H54 (cell line): Measurements from ENCODE around the gene NMUR1.
"Not testable (repeated sequence)": the region's sequence is repeated elsewhere in the genome, so short reads cannot be mapped to it uniquely, and the experiment has no call there.

Experiments used
- DNase-seq: peaks from one replicate; pipeline ENCODE4 v3.0.0; 2011; ENCODE audit warnings: low spot score, mixed read lengths; ENCODE audit not compliant: insufficient read length
- FAIRE-seq: peaks from 3 replicates; lab custom pipeline; 2011; peaks lifted over from hg19 to GRCh38; lab: Jason Lieb, UNC
- POLR2A ChIP-seq: IDR thresholded peaks from 2 replicates; pipeline ENCODE4 v1.6.1; 2011; ENCODE audit warnings: low read depth, mild to moderate bottlenecking, low read length

NMUR1 gene, protein sequence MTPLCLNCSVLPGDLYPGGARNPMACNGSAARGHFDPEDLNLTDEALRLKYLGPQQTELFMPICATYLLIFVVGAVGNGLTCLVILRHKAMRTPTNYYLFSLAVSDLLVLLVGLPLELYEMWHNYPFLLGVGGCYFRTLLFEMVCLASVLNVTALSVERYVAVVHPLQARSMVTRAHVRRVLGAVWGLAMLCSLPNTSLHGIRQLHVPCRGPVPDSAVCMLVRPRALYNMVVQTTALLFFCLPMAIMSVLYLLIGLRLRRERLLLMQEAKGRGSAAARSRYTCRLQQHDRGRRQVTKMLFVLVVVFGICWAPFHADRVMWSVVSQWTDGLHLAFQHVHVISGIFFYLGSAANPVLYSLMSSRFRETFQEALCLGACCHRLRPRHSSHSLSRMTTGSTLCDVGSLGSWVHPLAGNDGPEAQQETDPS

DNA sequence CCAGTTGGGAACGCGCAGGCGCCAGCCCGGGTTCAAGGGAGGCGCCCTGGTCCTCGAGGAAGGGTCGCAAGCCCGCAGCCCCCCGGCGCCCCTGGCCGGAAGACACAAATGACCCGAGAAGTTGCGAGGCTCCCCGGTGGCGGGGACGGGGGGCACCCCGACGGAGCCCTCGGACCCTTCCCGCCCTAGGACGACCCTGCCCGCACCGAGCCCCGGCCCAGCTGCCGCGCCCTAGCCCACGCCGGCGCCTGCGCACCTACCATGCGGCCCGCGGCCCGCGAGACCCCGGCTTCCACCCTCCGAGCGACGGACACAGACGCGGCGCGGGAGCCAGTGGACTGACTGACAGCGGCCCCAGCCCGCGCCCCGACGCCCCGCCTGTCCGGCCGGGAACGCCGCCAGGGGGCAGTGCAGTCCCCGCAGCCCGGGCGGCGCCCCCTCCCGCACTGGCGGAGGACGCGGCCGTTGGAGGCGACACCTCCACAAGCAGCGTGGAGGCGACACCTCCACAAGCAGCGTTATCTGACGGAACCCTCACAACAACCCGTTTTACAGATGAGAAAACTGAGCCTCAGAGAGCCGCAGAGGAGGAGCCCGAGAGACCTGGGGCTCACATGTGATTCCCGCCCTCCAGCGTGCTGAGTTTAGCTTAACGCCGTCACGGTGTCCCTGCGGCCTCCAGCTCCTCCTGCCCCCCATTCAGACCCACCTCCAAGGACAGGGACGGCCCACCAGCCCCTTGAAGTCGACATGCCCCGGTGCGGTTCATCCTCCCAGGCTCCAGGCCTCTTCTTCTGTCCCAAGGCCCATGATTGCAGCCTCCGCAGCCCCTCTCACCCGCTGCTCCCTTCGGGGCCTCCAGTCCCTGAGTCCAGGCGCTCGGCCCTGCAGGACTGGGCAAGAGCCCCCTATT lies at the start of gene NMUR1:
Gene NMUR1 (minus strand): TSS at position 347 of the 913 bp plus-strand sequence. CDS start 84 bp downstream, at position 263.
- DNase-seq (no peak), FAIRE-seq (no peak)
- TF ChIP-seq POLR2A = no peak

- FAIRE-seq = no peak
Observed at GRCh38 chr2:231579560-231579959, 49.3 kb upstream of the NMUR1 start.

DNA sequence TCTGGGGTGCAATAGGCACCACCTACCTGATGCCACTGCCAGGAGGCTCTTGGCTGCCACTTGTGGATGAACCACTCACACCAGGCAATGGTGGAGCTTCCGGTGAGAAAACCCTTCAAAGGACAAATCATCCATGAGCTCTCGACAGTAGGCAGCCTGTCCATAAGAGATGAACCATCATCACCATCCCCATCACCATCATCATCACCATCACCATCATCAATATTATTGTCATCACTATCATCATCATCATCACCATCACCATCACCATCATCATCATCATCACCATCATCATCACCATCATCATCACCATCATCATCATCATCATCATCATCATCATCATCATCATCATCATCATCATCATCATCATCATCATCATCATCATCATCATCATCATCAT lies 48.4 kb upstream of the NMUR1 start:
- DNase-seq, FAIRE-seq: not testable (repeated sequence)

More at GRCh38 chr2:231579560-231579959, 49.3 kb upstream of the NMUR1 start:
- no peak for TF ChIP-seq POLR2A
- no peak for DNase-seq

DNA sequence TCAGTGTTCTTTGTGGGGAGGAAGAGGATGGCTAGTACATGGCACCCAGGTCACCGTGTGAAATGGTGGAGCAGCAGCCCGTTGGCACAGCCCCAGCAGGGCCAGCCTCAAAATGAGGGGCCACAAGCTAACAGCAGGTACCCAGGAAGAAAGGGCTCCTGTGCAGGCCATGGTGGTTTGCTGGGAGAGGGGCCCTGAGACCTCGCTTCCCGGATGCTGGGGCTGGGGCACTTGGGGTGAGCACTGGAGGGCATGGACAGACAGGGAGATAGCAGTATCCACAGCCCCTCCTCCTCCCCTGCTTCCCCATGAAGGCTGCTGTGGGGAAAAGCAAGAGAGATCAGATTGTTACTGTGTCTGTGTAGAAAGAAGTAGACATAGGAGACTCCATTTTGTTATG lies 46.2 kb upstream of the NMUR1 start:
- DNase-seq (no peak), FAIRE-seq (no peak)
- no peak for TF ChIP-seq POLR2A

GRCh38 chr2:231575612-231576256 lies 45.5 kb upstream of the NMUR1 start:
- FAIRE-seq (no peak), DNase-seq (no peak)
- no peak for TF ChIP-seq POLR2A

GRCh38 chr2:231573698-231574421 lies 43.6 kb upstream of the NMUR1 start:
- FAIRE-seq = no peak
- no peak for TF ChIP-seq POLR2A
- DNase-seq = no peak

DNA sequence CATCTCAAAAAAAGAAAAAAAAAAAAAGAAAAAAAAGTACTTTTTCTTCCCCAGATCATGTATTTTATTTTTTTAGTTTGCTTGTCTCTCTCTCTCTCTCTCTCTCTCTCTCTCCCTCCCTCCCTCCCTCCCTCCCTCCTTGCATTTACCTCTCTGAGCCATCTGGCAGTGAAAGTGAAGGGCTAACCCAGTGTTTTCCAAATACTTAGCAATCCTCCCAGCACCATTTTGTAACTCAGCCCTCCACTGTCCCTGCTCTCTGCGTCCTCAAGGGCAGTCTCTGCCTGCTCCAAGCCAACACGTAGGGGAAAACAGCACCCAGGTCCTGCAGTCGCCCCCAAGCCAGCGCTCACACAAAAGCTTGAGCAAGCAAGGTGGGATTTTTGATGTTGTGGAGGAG lies 42.9 kb upstream of the NMUR1 start:
- no peak for DNase-seq
- no peak for FAIRE-seq
- TF ChIP-seq POLR2A = no peak

GRCh38 chr2:231571661-231572191 lies 41.5 kb upstream of the NMUR1 start:
- DNase-seq (no peak), FAIRE-seq (no peak)
- TF ChIP-seq POLR2A = no peak

- DNase-seq, FAIRE-seq: not testable (repeated sequence)
Observed at GRCh38 chr2:231570915-231571314, 40.7 kb upstream of the NMUR1 start.

DNA sequence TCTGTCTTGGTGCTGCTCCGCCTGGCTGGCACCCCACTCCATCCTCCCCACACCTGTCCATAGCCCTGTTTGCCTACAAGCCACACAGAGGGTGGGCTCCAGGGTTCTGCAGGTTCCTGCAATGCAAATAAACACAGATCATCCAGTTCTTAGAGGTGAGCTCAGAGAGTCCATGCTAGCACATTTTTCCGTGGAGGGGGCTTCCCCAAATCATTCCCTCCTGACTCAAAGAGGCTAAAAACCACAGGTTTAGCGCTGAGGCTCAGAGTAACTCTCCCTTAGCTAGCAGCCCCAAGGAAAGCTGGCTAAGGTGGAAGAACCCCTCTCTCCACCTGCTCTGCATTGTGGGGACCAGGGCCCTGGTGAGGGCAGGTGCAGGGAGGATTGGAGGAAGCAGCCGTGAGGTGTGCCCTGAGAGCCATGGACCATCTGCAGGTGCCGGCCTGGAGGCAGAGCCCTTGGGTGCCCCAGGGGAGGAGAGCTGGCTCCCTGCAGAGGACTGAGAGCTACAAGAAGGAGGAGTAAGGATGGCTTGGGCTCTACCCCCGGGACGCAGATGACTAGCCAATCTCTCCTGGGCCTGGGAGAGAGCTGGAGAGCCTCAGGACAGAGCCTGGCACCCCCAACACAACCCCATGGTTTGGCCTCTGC lies 38.7 kb upstream of the NMUR1 start:
- no peak for FAIRE-seq
- no peak for TF ChIP-seq POLR2A
- DNase-seq = no peak

GRCh38 chr2:231568098-231568784 lies 38.0 kb upstream of the NMUR1 start:
- FAIRE-seq (no peak), DNase-seq (no peak)
- TF ChIP-seq POLR2A = no peak

GRCh38 chr2:231567159-231567558 lies 36.9 kb upstream of the NMUR1 start:
- FAIRE-seq = no peak
- TF ChIP-seq POLR2A = no peak

More at GRCh38 chr2:231567159-231567558, 36.9 kb upstream of the NMUR1 start:
- no peak for DNase-seq
